OCI-M2 (cell line): ENCODE results near the gene GLIPR1L1.
A peak's percentile ranks its signal among the peaks of the same experiment; 100 is the strongest.
"Not testable (repeated sequence)": the region's sequence is repeated elsewhere in the genome, so short reads cannot be mapped to it uniquely, and the experiment has no call there.

ENCODE experiments used
- DNase-seq: peaks from one replicate; lab custom pipeline; 2025; ENCODE audit not compliant: unreplicated experiment; lab: John Stamatoyannopoulos, UW

Gene GLIPR1L1

GRCh38 chr12:75334384-75335030, at the start of gene GLIPR1L1:
TSS of gene GLIPR1L1 (plus strand) at chr12:75334670. CDS start at chr12:75334729, 59 bp downstream.
- peak; percentile 82 for DNase-seq

GRCh38 chr12:75288860-75289259, 45.6 kb upstream of the GLIPR1L1 start:
- no peak for DNase-seq

- no peak for DNase-seq
Measured at GRCh38 chr12:75289753-75290152, 44.7 kb upstream of the GLIPR1L1 start.

GRCh38 chr12:75291014-75291413, 43.5 kb upstream of the GLIPR1L1 start:
- no peak for DNase-seq

- no peak for DNase-seq
Measured at GRCh38 chr12:75294336-75294735, 40.1 kb upstream of the GLIPR1L1 start.

- no peak for DNase-seq
Measured at GRCh38 chr12:75294797-75295196, 39.7 kb upstream of the GLIPR1L1 start.

- no peak for DNase-seq
Measured at GRCh38 chr12:75302225-75302624, 32.2 kb upstream of the GLIPR1L1 start.

GRCh38 chr12:75302781-75303180, 31.7 kb upstream of the GLIPR1L1 start:
- no peak for DNase-seq

GRCh38 chr12:75305412-75306332, 28.8 kb upstream of the GLIPR1L1 start:
- no peak for DNase-seq

- no peak for DNase-seq
Measured at GRCh38 chr12:75308279-75308678, 26.2 kb upstream of the GLIPR1L1 start.

GRCh38 chr12:75311369-75311768, 23.1 kb upstream of the GLIPR1L1 start:
- DNase-seq = no peak

- DNase-seq = no peak
Measured at GRCh38 chr12:75315518-75315917, 19.0 kb upstream of the GLIPR1L1 start.

- no peak for DNase-seq
Measured at GRCh38 chr12:75317784-75318183, 16.7 kb upstream of the GLIPR1L1 start.

GRCh38 chr12:75322464-75322863, 12.0 kb upstream of the GLIPR1L1 start:
- DNase-seq = no peak

GRCh38 chr12:75323663-75324062, 10.8 kb upstream of the GLIPR1L1 start:
- no peak for DNase-seq

GRCh38 chr12:75327642-75328041, 6.8 kb upstream of the GLIPR1L1 start:
- DNase-seq = no peak

- peak; percentile 73 for DNase-seq
Measured at GRCh38 chr12:75329918-75330826, 4.3 kb upstream of the GLIPR1L1 start, which contains the start of gene CAPS2. TSS of gene CAPS2 (minus strand) at chr12:75330324. CDS start at chr12:75326498, 3,826 bp downstream.

GRCh38 chr12:75337905-75338304, 3.4 kb downstream of the GLIPR1L1 start:
- no peak for DNase-seq

GRCh38 chr12:75341873-75342272, 7.4 kb downstream of the GLIPR1L1 start:
- DNase-seq = no peak

GRCh38 chr12:75345531-75345930, 11.1 kb downstream of the GLIPR1L1 start:
- DNase-seq = no peak

GRCh38 chr12:75346215-75346614, 11.7 kb downstream of the GLIPR1L1 start:
- DNase-seq = not testable (repeated sequence)
